HG02970 (cell line): ENCODE results near the gene CNTNAP1.

Experiments
- ATAC-seq: cut with Tn5 transposase; IDR thresholded peaks from one replicate; pipeline ENCODE4 v1.9.1; 2021; ENCODE audit warnings: mild to moderate bottlenecking, moderate library complexity, moderate number of reproducible peaks; ENCODE audit not compliant: unreplicated experiment, low FRiP score

Gene CNTNAP1

DNA sequence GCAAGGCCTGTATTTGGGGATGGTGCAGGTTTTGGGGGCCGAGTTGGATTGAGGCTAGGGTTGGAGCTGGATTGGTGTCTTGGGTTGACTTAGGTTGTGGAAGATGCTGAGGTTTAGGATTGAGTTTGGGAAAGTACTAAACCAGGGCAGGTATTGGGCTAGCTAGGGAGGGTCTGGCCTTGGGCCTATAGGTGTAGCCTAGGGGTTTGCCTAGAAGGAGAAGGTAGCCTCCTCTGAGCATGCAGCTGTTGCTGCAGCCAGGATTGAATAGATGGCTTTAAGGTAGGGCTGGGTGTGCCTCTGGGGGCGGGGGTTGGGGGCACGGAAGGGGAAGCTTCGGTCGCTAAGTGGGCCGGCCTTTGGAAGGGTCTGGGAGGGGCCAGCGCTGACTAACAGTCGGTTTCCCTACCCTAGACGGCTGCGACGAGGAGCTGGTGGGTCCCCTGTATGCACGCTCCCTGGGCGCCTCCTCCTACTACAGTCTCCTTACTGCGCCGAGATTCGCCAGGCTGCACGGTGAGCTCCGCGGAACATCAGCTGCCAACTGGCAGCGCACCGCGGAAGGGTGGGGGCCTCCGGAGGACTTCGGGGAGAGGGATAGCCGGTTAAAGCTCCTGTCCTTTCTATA, 1.2 kb downstream of the CNTNAP1 start:
- ATAC-seq, result no peak

DNA sequence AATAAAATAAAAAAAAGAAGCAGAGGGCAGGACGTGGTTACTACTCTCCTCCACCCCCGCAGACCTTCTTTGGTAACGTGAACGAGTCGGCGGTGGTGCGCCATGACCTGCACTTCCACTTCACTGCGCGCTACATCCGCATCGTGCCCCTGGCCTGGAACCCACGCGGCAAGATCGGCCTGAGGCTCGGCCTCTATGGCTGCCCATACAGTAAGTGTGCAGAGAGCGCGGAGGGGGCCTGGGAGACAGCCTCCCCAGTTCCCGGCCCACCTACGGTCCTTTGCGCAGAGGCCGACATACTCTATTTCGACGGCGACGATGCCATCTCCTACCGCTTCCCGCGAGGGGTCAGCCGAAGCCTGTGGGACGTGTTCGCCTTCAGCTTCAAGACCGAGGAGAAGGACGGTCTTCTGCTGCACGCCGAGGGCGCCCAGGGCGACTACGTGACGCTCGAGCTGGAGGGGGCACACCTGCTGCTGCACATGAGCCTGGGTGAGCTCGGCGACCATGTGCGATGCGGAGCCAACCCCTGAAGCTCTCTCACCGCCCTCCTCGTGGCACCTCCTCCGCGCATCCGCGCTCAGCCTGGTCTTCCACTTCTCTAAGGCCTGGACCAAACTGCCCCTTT, 2.7 kb downstream of the CNTNAP1 start:
- no peak for ATAC-seq

DNA sequence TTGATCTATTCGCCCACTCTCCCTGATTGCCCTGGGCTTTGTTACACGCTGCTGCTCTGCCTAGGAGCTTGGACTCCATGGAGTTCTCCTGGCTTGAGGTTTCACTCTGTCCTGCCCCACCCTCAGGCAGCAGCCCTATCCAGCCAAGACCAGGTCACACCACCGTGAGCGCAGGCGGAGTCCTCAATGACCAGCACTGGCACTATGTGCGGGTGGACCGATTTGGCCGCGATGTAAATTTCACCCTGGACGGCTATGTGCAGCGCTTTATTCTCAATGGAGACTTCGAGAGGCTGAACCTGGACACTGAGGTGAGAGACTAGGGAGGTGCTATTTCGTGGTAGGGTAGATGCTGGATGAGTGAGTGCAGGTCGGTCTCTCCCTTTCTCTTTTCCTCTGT, 3.5 kb downstream of the CNTNAP1 start:
- ATAC-seq, result no peak

GRCh38 chr17:42686520-42687128, 4.3 kb downstream of the CNTNAP1 start:
- no peak for ATAC-seq

- no peak for ATAC-seq
Measured at GRCh38 chr17:42687707-42688320, 5.5 kb downstream of the CNTNAP1 start.

DNA sequence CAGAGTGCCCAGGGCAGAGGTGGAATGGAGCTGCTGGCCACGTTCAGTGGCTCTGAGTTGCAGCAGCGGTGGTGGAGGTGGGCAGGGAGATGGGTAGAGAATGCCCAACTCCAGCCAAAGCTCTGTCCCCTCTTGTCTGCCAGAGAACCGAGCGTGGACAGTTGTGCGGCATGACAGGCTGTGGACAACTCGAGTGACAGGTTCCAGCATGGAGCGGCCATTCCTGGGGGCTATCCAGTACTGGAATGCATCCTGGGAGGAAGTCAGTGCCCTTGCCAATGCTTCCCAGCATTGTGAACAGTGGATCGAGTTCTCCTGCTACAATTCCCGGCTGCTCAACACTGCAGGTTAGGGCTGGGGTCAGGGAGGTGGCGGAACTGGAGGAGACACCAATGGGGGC, 8.3 kb downstream of the CNTNAP1 start:
- ATAC-seq, result no peak

DNA sequence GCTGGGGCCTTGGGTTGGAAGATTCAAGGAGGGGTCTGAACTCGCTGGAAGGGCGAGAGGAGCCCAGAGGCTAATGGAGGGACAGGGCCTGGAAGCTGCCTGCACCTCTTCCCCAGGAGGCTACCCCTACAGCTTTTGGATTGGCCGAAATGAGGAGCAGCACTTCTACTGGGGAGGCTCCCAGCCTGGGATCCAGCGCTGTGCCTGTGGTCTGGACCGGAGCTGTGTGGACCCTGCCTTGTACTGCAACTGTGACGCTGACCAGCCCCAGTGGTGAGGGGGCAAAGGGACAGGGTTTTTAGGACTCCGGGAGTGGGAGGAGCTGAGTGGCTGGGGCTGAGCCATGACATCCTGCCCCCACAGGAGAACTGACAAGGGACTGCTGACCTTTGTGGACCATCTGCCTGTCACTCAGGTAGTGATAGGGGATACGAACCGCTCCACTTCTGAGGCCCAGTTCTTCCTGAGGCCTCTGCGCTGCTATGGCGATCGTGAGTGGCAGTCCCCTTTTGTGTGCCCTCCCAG, 8.8 kb downstream of the CNTNAP1 start:
- ATAC-seq, result no peak

- no peak for ATAC-seq
Measured at GRCh38 chr17:42692489-42692888, 10.2 kb downstream of the CNTNAP1 start.

GRCh38 chr17:42694524-42694923, 12.2 kb downstream of the CNTNAP1 start:
- no peak for ATAC-seq

GRCh38 chr17:42695500-42695899, 13.2 kb downstream of the CNTNAP1 start:
- no peak for ATAC-seq

DNA sequence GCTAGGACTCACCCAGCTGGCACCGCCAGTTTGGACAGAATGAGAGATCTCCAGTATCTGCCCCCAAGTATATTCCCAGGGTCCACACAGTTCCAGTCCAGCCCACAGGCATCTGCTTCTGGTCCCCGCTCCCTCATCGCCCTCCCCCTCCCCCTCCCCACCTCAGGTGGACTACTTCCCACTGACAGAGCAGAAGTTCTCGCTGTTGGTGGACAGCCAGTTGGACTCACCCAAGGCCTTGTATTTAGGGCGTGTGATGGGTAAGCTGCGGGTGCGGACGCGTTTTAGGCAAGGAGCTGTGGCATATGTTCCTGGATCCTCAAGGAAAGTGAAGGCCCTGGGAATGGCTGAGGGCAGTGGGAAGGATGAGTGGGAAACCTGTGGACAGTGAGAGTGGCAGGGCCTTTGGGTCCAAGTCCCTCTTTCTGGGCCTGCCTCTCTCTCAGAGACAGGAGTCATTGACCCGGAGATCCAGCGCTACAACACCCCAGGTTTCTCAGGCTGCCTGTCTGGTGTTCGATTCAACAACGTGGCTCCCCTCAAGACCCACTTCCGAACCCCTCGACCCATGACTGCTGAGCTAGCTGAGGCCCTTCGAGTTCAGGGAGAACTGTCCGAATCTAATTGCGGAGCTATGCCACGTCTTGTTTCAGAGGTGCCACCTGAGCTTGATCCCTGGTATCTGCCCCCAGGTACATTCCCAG, 14.9 kb downstream of the CNTNAP1 start:
- ATAC-seq, result no peak

GRCh38 chr17:42698736-42699414, 16.5 kb downstream of the CNTNAP1 start:
- no peak for ATAC-seq

DNA sequence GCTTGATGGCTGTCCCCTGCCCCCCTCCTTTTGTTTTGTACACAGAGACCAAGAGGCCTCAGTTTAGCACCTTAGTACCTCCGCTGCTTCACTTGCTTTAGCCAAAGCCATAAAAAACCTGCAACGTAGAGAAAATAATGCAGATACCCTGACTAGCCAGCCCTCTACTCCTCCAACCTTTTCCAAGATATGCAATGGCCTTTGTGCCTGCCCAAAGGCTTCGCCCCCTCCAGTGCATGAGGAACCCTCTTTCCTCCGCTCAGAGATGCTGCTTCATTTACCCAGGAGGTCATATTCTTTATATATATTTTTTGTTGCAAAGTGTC, 17.0 kb downstream of the CNTNAP1 start:
- no peak for ATAC-seq

DNA sequence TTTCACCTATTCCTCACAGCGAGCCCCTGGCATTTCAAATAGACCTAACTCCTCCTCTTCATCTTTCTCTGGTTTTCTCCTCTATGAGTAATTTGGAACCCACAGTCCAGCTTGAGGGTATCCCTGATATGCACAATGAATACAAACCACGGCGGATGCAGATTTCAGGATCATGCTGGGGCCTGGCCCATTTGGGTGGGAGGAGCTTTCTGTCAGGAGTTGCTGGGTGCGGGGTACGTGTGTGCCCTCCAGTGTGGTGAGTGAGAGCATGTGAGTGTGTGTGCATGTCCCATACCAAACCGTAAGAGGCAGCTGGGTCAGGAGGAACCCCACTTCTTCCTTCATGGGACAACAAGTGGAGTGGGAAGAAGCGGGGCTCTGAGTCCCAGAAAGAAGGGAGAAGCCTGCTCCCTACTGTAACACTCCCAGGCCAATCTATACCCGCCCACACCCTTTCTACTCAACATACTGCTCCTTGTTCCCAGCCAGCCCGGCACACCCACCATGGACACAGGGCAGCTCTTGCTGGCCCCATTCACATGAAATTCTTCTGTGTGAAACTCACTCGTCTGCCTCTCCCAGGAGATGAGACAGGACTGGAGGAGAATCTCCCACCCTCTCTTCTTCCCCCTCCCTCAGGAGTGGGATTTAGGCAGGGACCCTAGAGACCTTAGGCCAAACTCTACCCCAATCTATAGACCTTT, 18.4 kb downstream of the CNTNAP1 start:
- no peak for ATAC-seq

GRCh38 chr17:42702446-42702845, 20.1 kb downstream of the CNTNAP1 start:
- no peak for ATAC-seq

GRCh38 chr17:42704490-42704836, 22.1 kb downstream of the CNTNAP1 start:
- no peak for ATAC-seq

GRCh38 chr17:42704837-42705494, 22.6 kb downstream of the CNTNAP1 start:
- ATAC-seq, result peak; percentile 50

- no peak for ATAC-seq
Measured at GRCh38 chr17:42706732-42707131, 24.4 kb downstream of the CNTNAP1 start.

DNA sequence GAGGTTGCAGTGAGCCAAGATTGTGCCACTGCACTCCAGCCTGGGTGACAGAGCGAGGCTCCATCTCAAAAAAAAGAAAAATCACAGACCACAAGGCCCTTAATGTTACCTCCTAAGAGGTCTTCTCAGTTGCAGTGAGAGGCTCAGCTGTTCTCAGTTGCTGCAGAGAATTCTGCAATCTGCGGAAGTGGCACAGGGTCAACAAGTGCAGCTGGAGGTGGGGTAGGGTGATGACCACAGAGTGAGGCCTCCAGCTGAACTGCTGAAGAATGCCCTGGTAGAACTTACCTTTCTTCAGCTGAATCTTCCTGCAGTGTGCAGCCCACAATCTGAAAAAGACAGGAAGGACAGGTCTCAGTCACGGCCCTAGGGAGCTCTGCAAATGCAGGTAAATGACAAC, 26.3 kb downstream of the CNTNAP1 start:
- no peak for ATAC-seq
